Lower lobe of right lung (tissue), 2 donors: ENCODE data around the gene HS1BP3. TPM values are rescaled to one million over a fixed set of nuclear protein-coding genes. Genes with fewer than 3 reads are reported as not detected.

ENCODE experiments used
- ATAC-seq, 2 donors: fragments of 200-7000 bp; cut with Tn5 transposase; one replicate each; pipeline ENCODE4 v1.9.1; 2020 to 2022; ENCODE audit warnings: mild to moderate bottlenecking in 2 of 2, moderate library complexity in 2 of 2
- DNase-seq: peaks from one replicate; pipeline ENCODE4 v3.0.0-alpha.2; 2020
- H3K27ac ChIP-seq: fragments of 200-600 bp; one replicate; pipeline ENCODE4 v1.8.0; 2022
- H3K27me3 ChIP-seq: fragments of 200-600 bp; one replicate; pipeline ENCODE4 v1.8.0; 2022; ENCODE audit warnings: low read depth
- H3K36me3 ChIP-seq: fragments of 200-600 bp; one replicate; pipeline ENCODE4 v1.8.0; 2022; ENCODE audit warnings: mild to moderate bottlenecking
- H3K4me1 ChIP-seq: fragments of 200-600 bp; one replicate; pipeline ENCODE4 v1.8.0; 2022
- H3K4me3 ChIP-seq: fragments of 200-600 bp; one replicate; pipeline ENCODE4 v1.8.0; 2022; ENCODE audit warnings: mild to moderate bottlenecking
- H3K9me3 ChIP-seq: fragments of 200-600 bp; one replicate; pipeline ENCODE4 v1.8.0; 2022
- intact Hi-C: fragments of 100-400 bp; cut with DNase I; formaldehyde crosslinking; loops from one replicate; pipeline ENCODE4 v1.11.0; 2022
- total RNA-seq: library from RNA; stranded (reverse); fragmentation: NEBNext Ultra II Directional; extraction: Animal tissue kit (Norgen Biotek cat#: 25700); gene quantifications from one replicate; pipeline ENCODE4 v1.2.1, GENCODE V29; 2021
- TF ChIP-seq, protein P1 (sequence below): fragments of 200-600 bp; IDR thresholded peaks from one replicate; pipeline ENCODE4 v1.8.0; 2022; ENCODE audit warnings: antibody characterized with exemption, mild to moderate bottlenecking
- donor health status: DM: no; HTN: yes; CAD: no; lungs with severe emphysema.

The HS1BP3 gene
- total RNA-seq, 1 donor from 2014 or later = 39.9 TPM

DNA sequence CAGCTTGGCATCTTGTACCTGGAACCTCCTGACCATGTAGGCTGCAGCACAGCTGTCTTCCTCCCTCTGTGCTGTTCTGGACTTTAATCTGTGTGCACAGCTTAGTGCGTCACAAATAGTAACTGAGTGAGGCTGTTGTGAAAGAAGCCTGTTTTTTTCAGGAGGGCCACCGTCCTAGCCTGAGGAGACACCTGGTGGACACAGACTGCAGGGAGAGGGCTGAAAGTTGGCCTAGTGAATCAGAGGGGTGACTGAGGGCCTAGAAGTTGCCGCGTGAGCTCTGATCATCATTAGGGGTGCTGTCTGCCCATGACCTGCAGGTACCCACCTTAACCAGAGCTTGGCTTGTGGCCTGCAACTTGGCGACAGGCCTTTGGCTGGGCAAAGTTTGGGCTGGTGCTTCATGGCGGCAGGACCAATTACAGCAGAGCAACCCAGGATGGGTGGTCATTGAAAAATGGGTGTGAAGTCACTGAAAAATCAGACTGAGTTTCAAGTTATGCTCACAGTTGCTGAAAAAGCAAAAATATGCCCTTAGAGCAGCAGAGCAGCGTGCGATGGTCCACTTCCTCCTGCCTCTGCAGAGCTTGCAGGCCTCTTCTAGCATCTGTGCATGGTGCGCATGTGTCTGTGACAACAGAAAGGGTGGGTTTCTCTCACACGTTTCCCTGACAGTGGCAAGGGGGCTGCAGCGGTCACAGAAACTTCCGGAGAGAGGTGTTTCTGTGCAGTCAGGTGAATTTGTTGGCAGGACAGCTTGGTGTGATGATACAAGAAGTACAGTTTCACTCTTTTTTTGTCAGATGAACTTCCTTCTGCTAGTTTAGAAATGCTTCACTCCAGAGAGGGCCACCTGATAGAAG is 25.7 kb upstream of the HS1BP3 start:
- intact Hi-C loops = loop anchor here (10.0 kb wide), 1 partner anchor 288 kb away; no protein-coding TSS in a partner anchor
- Histone ChIP-seq H3K27ac (no peak overlapping the region), H3K9me3 (no peaks in the 10 kb centered on the region), H3K4me3 (no peak overlapping the region), H3K27me3 (peaks cover 34% of the 10 kb centered on the region), H3K36me3 (peaks cover 4% of the 10 kb centered on the region), H3K4me1 (peaks cover 4% of the 10 kb centered on the region)
- no peak for DNase-seq
- peak in 1 of 2 donors; percentile 26 for ATAC-seq
- TF ChIP-seq, protein P1, sequence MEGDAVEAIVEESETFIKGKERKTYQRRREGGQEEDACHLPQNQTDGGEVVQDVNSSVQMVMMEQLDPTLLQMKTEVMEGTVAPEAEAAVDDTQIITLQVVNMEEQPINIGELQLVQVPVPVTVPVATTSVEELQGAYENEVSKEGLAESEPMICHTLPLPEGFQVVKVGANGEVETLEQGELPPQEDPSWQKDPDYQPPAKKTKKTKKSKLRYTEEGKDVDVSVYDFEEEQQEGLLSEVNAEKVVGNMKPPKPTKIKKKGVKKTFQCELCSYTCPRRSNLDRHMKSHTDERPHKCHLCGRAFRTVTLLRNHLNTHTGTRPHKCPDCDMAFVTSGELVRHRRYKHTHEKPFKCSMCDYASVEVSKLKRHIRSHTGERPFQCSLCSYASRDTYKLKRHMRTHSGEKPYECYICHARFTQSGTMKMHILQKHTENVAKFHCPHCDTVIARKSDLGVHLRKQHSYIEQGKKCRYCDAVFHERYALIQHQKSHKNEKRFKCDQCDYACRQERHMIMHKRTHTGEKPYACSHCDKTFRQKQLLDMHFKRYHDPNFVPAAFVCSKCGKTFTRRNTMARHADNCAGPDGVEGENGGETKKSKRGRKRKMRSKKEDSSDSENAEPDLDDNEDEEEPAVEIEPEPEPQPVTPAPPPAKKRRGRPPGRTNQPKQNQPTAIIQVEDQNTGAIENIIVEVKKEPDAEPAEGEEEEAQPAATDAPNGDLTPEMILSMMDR = no peak

DNA sequence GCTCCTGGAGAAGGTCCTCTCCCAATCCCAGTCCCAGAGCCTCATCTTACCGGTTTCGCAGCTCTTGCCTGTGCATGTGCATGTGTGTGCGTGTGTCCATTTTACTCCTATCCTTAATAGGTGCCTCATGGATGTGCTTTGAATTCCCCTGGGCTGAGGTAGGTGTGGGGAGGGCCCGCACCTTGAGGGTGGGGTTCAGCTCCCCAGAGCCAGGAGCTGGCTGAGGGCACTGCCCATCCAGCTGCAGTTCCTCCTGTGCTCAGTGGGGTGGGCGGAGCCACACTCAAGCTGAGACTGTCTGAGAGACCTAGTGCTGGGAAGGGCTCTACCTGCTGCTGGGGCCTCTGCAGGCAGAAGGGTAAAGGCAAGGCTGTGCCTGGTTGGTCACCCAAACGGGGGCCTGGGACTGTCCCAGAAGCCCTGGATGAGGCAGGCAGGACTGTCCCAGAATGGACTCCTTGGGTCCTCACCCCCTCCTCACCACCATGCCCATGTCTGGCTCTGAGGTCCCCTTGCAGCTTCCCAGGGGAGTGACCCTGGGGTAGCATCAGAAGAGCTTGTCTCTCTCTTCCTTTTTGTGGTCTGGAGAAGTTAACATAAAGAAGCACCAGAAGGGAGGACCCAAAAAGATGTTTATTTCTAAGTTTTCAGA is 24.9 kb upstream of the HS1BP3 start:
- Histone ChIP-seq H3K36me3 (peaks cover 3% of the 10 kb centered on the region), H3K4me1 (peaks cover 4% of the 10 kb centered on the region), H3K27me3 (peaks cover 42% of the 10 kb centered on the region), H3K9me3 (no peaks in the 10 kb centered on the region), H3K4me3 (no peak overlapping the region), H3K27ac (no peak overlapping the region)
- TF ChIP-seq, protein P1 = no peak
- ATAC-seq = peak; percentile 62 to 71
- intact Hi-C loops = loop anchor here (10.0 kb wide), 1 partner anchor 289 kb away; no protein-coding TSS in a partner anchor
- DNase-seq = no peak

DNA sequence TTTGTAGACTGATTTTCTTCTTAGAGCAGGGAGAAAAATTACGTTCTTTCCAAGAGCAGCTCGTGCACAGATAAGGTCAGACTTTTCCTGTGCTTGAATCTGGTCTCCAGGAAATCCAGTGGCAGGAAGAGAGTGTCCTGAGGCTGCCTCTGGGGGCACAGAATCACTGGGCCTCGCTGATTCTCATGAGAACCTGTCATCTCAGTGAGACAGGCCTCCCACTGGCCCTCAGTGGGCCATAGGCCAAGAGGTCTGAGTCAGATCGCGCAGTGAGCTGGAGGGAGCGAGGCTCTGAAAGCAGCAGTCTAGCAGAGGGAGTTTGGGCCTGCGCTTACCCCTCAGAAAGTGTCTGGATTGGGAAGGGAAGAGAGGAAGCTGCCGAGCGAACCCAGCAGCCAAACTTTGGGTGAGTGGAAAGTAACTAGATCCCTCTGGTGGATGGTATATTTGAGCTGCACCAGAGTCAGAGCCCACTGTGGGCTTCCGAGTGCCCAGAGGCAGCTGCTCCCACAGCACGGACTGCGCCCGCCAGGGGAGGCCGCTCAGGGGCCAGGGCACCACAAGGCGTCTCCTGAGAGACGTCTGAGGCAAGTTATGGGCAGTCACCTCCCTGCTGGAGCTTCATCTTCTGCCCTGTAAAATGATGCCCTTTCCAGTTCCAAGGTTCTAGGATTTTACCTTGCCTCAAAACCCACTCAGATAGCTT is 24.2 kb upstream of the HS1BP3 start:
- no peak overlapping the region for H3K4me3 ChIP-seq
- peaks cover 8% of the 10 kb centered on the region for H3K4me1 ChIP-seq
- no peak overlapping the region for H3K27ac ChIP-seq
- H3K27me3 ChIP-seq = peaks cover 49% of the 10 kb centered on the region
- H3K9me3 ChIP-seq = no peaks in the 10 kb centered on the region
- intact Hi-C loops = loop anchor here (10.0 kb wide), 1 partner anchor 290 kb away; no protein-coding TSS in a partner anchor
- no peak for DNase-seq
- peak in 1 of 2 donors; percentile 34 for ATAC-seq
- TF ChIP-seq, protein P1 = no peak
- no peaks in the 10 kb centered on the region for H3K36me3 ChIP-seq

DNA sequence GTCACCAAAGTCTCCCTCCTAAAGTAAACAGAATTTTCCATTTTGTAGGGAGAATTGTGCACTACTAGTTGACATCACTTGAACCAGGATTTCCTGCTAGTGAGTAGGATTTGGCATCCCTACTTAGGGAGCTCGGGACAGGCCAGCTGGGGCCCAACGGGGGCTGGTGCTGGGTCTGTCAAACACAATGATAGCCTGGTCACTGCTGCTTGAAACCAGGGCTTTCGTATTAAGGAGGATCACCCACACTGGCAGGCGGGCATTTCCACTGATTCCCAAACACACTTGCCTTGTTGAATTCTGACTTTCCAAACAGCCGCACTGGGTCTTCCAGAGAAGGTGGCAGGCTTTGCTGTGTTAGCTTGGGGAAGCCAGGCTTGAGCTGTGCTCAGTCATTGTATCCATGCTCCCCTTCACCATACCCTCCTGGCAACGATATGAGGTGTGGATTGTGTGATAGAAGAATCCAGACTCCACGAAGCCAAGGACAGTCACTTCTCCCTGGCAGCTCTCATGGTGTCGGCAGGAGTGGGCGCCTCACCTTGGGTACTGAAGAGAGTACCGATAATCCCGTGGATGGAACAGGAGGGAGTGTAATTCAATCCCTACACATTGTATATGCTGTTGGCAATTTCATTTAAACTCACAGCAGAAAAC is 23.5 kb upstream of the HS1BP3 start:
- Histone ChIP-seq H3K27ac (no peak overlapping the region), H3K9me3 (no peaks in the 10 kb centered on the region), H3K27me3 (peaks cover 56% of the 10 kb centered on the region), H3K36me3 (no peaks in the 10 kb centered on the region), H3K4me3 (no peak overlapping the region), H3K4me1 (peaks cover 8% of the 10 kb centered on the region)
- ATAC-seq = no peak
- DNase-seq = no peak
- intact Hi-C loops = loop anchor here (10.0 kb wide), 1 partner anchor 290 kb away; no protein-coding TSS in a partner anchor
- TF ChIP-seq, protein P1 = no peak
